ENCODE results near the gene CCNY.
"Not testable (repeated sequence)": the region's sequence is repeated elsewhere in the genome, so short reads cannot be mapped to it uniquely, and the experiment has no call there.

CCNY gene

GRCh38 chr10:35535136-35535535 lies 198.8 kb downstream of the CCNY start:
- no peak for DNase-seq

- no peak for DNase-seq
These were observed 200.5 kb downstream of the CCNY start for GRCh38 chr10:35536789-35537188.

GRCh38 chr10:35537925-35538324 lies 201.6 kb downstream of the CCNY start:
- DNase-seq, result not testable (repeated sequence)

- DNase-seq, result no peak
These were observed 204.2 kb downstream of the CCNY start for GRCh38 chr10:35540296-35541164.

GRCh38 chr10:35541720-35542119 lies 205.4 kb downstream of the CCNY start:
- DNase-seq, result no peak

- DNase-seq, result no peak
These were observed 206.0 kb downstream of the CCNY start for GRCh38 chr10:35542303-35542702.

- no peak for DNase-seq
These were observed 208.9 kb downstream of the CCNY start for GRCh38 chr10:35545079-35545657.

- no peak for DNase-seq
These were observed 209.7 kb downstream of the CCNY start for GRCh38 chr10:35545878-35546590.

- DNase-seq, result no peak
These were observed 210.5 kb downstream of the CCNY start for GRCh38 chr10:35546824-35547225.

GRCh38 chr10:35552650-35553342 lies 216.5 kb downstream of the CCNY start:
- no peak for DNase-seq

- no peak for DNase-seq
These were observed 217.7 kb downstream of the CCNY start for GRCh38 chr10:35554036-35554435.

- no peak for DNase-seq
These were observed 218.2 kb downstream of the CCNY start for GRCh38 chr10:35554461-35555056.

- DNase-seq, result no peak
These were observed 219.9 kb downstream of the CCNY start for GRCh38 chr10:35555962-35556930.

GRCh38 chr10:35558276-35558675 lies 222.0 kb downstream of the CCNY start:
- DNase-seq, result no peak

GRCh38 chr10:35559416-35559815 lies 223.1 kb downstream of the CCNY start:
- DNase-seq, result no peak

GRCh38 chr10:35561715-35562114 lies 225.4 kb downstream of the CCNY start:
- no peak for DNase-seq

- no peak for DNase-seq
These were observed 226.1 kb downstream of the CCNY start for GRCh38 chr10:35562427-35562826.

GRCh38 chr10:35563261-35563891 lies 227.1 kb downstream of the CCNY start:
- DNase-seq, result peak; percentile 20 to 67

GRCh38 chr10:35564341-35564968 lies 228.1 kb downstream of the CCNY start:
- no peak for DNase-seq

GRCh38 chr10:35565602-35566081 lies 229.3 kb downstream of the CCNY start:
- DNase-seq, result no peak

Data from SW 1271 (cell line).